Measurements from ENCODE around the gene SOX11. TPM values are rescaled to one million over a fixed set of nuclear protein-coding genes. Genes with fewer than 3 reads are reported as not detected.

The SOX11 gene
- polyA plus RNA-seq, 1 donor (not counting 4 experiments of a cell fraction or from before 2014, with no cell fraction given) = not detected

GRCh38 chr2:5723791-5724735 is 31.9 kb downstream of the SOX11 start:
- TF ChIP-seq CTCF (optimal IDR thresholded peaks at IDR 0.05 in 1 of 3, IDR thresholded peaks at IDR 0.05 in 1 of 3, conservative IDR thresholded peaks at IDR 0.05 in 1 of 3; ENCODE audit: extremely low read depth in 1 of 3, insufficient read depth in 2 of 3, low read length in 3 of 3) (no peak), EZH2 (IDR thresholded peaks at IDR 0.05; ENCODE audit: low read length) (no peak)
- no peak for FAIRE-seq
- no peak for DNase-seq (ENCODE audit: low read depth, low spot score)
- H3K4me3 ChIP-seq (ENCODE audit: control insufficient read depth in 2 of 3, extremely low read depth in 1 of 3, insufficient read depth in 2 of 3, low read depth in 1 of 3, low read length in 3 of 3) = no peak overlapping the region
- H3K79me2 ChIP-seq (ENCODE audit: control insufficient read depth, insufficient read depth, low read length) = no peaks in the 10 kb centered on the region
- no peaks in the 10 kb centered on the region for H3K9me3 ChIP-seq (ENCODE audit: control insufficient read depth, low read depth, low read length)
- no peaks in the 10 kb centered on the region for H4K20me1 ChIP-seq (ENCODE audit: control insufficient read depth, extremely low read depth, insufficient read depth, low read length)
- H3K4me1 ChIP-seq (ENCODE audit: control insufficient read depth, extremely low read depth, insufficient read depth, low read length) = no peaks in the 10 kb centered on the region
- no peaks in the 10 kb centered on the region for H3K9me1 ChIP-seq (ENCODE audit: control insufficient read depth, extremely low read depth, insufficient read depth, low read length)
- no peak overlapping the region for H3K9ac ChIP-seq (ENCODE audit: control insufficient read depth, extremely low read depth, insufficient read depth, low read length)
- no peaks in the 10 kb centered on the region for H3K27me3 ChIP-seq (ENCODE audit: control insufficient read depth, extremely low read depth, insufficient read depth, low read length)
- H2AFZ ChIP-seq (ENCODE audit: control insufficient read depth, low read length) = no peak overlapping the region
- dilution Hi-C loops (cut with MboI; ENCODE audit: extremely low pct_ligation_motif_present, low sequenced_read_pairs) = no loop called here
- no peaks in the 10 kb centered on the region for H3K36me3 ChIP-seq (ENCODE audit: control insufficient read depth in 2 of 2, extremely low read depth in 1 of 2, insufficient read depth in 2 of 2, low read length in 2 of 2)
- no peak overlapping the region for H3K27ac ChIP-seq (ENCODE audit: control insufficient read depth, insufficient read depth, low read length)
- no peak overlapping the region for H3K4me2 ChIP-seq (ENCODE audit: control insufficient read depth, extremely low read depth, insufficient read depth, low read depth, low read length)

DNA sequence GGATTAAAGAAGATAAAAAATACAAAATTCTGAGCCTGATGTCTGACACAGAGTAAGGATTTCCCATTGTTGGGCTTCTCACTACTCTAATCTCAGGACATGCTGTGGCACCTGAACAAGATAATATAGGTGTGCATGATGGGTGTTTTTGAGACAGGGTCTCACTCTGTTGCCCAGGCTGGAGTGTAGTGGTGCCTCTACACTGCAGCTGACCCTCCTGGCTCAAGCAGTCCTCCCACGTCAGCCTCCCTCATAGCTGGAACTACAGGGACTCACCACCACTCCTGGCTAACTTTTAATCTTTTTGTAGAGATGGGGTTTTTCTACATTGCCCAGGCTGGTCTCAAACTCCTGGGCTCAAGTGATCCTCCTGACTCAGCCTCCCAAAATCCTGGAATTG is 32.9 kb downstream of the SOX11 start:
- FAIRE-seq = no peak
- Histone ChIP-seq H3K27me3 (ENCODE audit: control insufficient read depth, extremely low read depth, insufficient read depth, low read length) (no peaks in the 10 kb centered on the region), H3K9me1 (ENCODE audit: control insufficient read depth, extremely low read depth, insufficient read depth, low read length) (no peaks in the 10 kb centered on the region), H2AFZ (ENCODE audit: control insufficient read depth, low read length) (no peak overlapping the region), H3K36me3 (ENCODE audit: control insufficient read depth in 2 of 2, extremely low read depth in 1 of 2, insufficient read depth in 2 of 2, low read length in 2 of 2) (no peaks in the 10 kb centered on the region), H3K4me3 (ENCODE audit: control insufficient read depth in 2 of 3, extremely low read depth in 1 of 3, insufficient read depth in 2 of 3, low read depth in 1 of 3, low read length in 3 of 3) (no peak overlapping the region), H3K4me1 (ENCODE audit: control insufficient read depth, extremely low read depth, insufficient read depth, low read length) (no peaks in the 10 kb centered on the region), H3K9me3 (ENCODE audit: control insufficient read depth, low read depth, low read length) (no peaks in the 10 kb centered on the region), H3K4me2 (ENCODE audit: control insufficient read depth, extremely low read depth, insufficient read depth, low read depth, low read length) (no peak overlapping the region), H4K20me1 (ENCODE audit: control insufficient read depth, extremely low read depth, insufficient read depth, low read length) (no peaks in the 10 kb centered on the region), H3K79me2 (ENCODE audit: control insufficient read depth, insufficient read depth, low read length) (no peaks in the 10 kb centered on the region), H3K27ac (ENCODE audit: control insufficient read depth, insufficient read depth, low read length) (no peak overlapping the region), H3K9ac (ENCODE audit: control insufficient read depth, extremely low read depth, insufficient read depth, low read length) (no peak overlapping the region)
- no peak for DNase-seq (ENCODE audit: low read depth, low spot score)
- dilution Hi-C loops (cut with MboI; ENCODE audit: extremely low pct_ligation_motif_present, low sequenced_read_pairs) = no loop called here
- TF ChIP-seq CTCF (optimal IDR thresholded peaks at IDR 0.05 in 1 of 3, IDR thresholded peaks at IDR 0.05 in 1 of 3, conservative IDR thresholded peaks at IDR 0.05 in 1 of 3; ENCODE audit: extremely low read depth in 1 of 3, insufficient read depth in 2 of 3, low read length in 3 of 3) (no peak), EZH2 (IDR thresholded peaks at IDR 0.05; ENCODE audit: low read length) (no peak)

Data from keratinocyte (primary cell).